K562 (cell line): Measurements from ENCODE around the gene RNF224. TPM values are rescaled to one million over a fixed set of nuclear protein-coding genes. Genes with fewer than 3 reads are reported as not detected.

Source experiments
- CHCHD3 ChIP-seq: fragments of 250-450 bp; sonication (Bioruptor Pico); IDR thresholded peaks from 2 replicates; pipeline ENCODE4 v2.1.2; 2022; ENCODE audit warnings: mild to moderate bottlenecking
- CTCFL ChIP-seq: IDR thresholded peaks from 2 replicates; pipeline ENCODE4 v1.6.1; 2011; ENCODE audit warnings: borderline replicate concordance, low read depth, mild to moderate bottlenecking, moderate library complexity, low read length; ENCODE audit not compliant: insufficient read depth, poor library complexity, severe bottlenecking
- DIDO1 ChIP-seq: fragments of 450-650 bp; IDR thresholded peaks from 2 replicates; pipeline ENCODE4 v1.6.1; 2016; ENCODE audit warnings: low read depth, missing biosample characterization, missing genetic modification characterization
- ELF1 ChIP-seq: fragments of 200-800 bp; sonication (Bioruptor generic); IDR thresholded peaks from 2 replicates; pipeline ENCODE4 v1.6.1; 2016; ENCODE audit warnings: missing genetic modification characterization, missing compliant biosample characterization
- ELF4 ChIP-seq: fragments of 450-650 bp; formaldehyde crosslinking; IDR thresholded peaks from 2 replicates; pipeline ENCODE4 v1.4.0; 2022; ENCODE audit warnings: missing genetic modification characterization
- GATAD2A ChIP-seq: fragments of 450-650 bp; IDR thresholded peaks from 2 replicates; pipeline ENCODE4 v1.6.1; 2017
- HBP1 ChIP-seq: fragments of 450-650 bp; formaldehyde crosslinking; IDR thresholded peaks from 2 replicates; pipeline ENCODE4 v1.4.0; 2022; ENCODE audit warnings: missing genetic modification characterization
- HDAC6 ChIP-seq: IDR thresholded peaks from 2 replicates; pipeline ENCODE4 v1.6.1; 2012; ENCODE audit warnings: low read depth, mild to moderate bottlenecking, control low read depth, inconsistent platforms, low read length, moderate library complexity
- KLF13 ChIP-seq: fragments of 450-650 bp; IDR thresholded peaks from 2 replicates; pipeline ENCODE4 v1.6.1; 2016; ENCODE audit warnings: missing genetic modification characterization, low read depth, mild to moderate bottlenecking, missing compliant biosample characterization, moderate library complexity, borderline replicate concordance
- MAFG ChIP-seq: fragments of 450-650 bp; conservative IDR thresholded peaks from 2 replicates; pipeline ENCODE4 v1.6.1; 2016; ENCODE audit warnings: missing genetic modification characterization, missing compliant biosample characterization
- MAX ChIP-seq: sonication (generic); formaldehyde crosslinking; IDR thresholded peaks from 2 replicates; pipeline ENCODE4 v1.9.0; 2022; ENCODE audit warnings: mild to moderate bottlenecking, missing genetic modification reagents
- MBD2 ChIP-seq: sonication (generic); IDR thresholded peaks from 2 replicates; pipeline ENCODE4 v1.6.1; 2016; ENCODE audit warnings: low read depth, borderline replicate concordance
- PKNOX1 ChIP-seq: fragments of 450-650 bp; IDR thresholded peaks from 2 replicates; pipeline ENCODE4 v1.6.1; 2016
- PTTG1 ChIP-seq: fragments of 450-650 bp; IDR thresholded peaks from 2 replicates; pipeline ENCODE4 v1.6.1; 2016; ENCODE audit warnings: low read depth, mild to moderate bottlenecking, missing genetic modification characterization, missing compliant biosample characterization
- U2AF2 ChIP-seq: fragments of 200-400 bp; formaldehyde crosslinking; optimal IDR thresholded peaks from 2 replicates; pipeline ENCODE3; 2017; ENCODE audit warnings: low read depth, mild to moderate bottlenecking, low read length
- ZKSCAN3 ChIP-seq: fragments of 250-450 bp; sonication (Bioruptor Pico); IDR thresholded peaks from 2 replicates; pipeline ENCODE4 v1.4.0; 2020
- ZNF12 ChIP-seq: sonication (generic); formaldehyde crosslinking; IDR thresholded peaks from 2 replicates; pipeline ENCODE4 v1.4.0; 2020; ENCODE audit warnings: mild to moderate bottlenecking, missing genetic modification reagents
- ZNF140 ChIP-seq: fragments of 250-450 bp; sonication (Bioruptor Pico); IDR thresholded peaks from 2 replicates; pipeline ENCODE4 v1.8.0; 2021; ENCODE audit warnings: moderate library complexity, mild to moderate bottlenecking, inconsistent platforms
- ZNF146 ChIP-seq: IDR thresholded peaks from one replicate; pipeline ENCODE4 v1.6.1; 2018; ENCODE audit warnings: missing compliant biosample characterization; ENCODE audit not compliant: unreplicated experiment
- ZNF707 ChIP-seq: fragments of 250-450 bp; sonication (Bioruptor Pico); conservative IDR thresholded peaks from 2 replicates; pipeline ENCODE4 v1.8.0; 2022; ENCODE audit warnings: inconsistent platforms, mild to moderate bottlenecking, moderate library complexity
- ZNF76 ChIP-seq: fragments of 250-450 bp; sonication (Bioruptor Pico); IDR thresholded peaks from 2 replicates; pipeline ENCODE4 v1.4.0; 2020; ENCODE audit warnings: mild to moderate bottlenecking, moderate library complexity, borderline replicate concordance
- polyA plus RNA-seq, 8 experiments: library from polyadenylated mRNA; depleted of rRNA in 4 of 8; stranded (reverse) in 5 of 8; unstranded in 3 of 8; fragments of >200 nt; fragmentation: Nextera tagmentation in 2 of 8; fragmentation: Illumina TruSeq in 1 of 8; extraction: Ambion mirVana in 2 of 8; extraction: Trizol in 1 of 8; gene quantifications; 2 replicates each; pipeline versions ENCODE4 v1.2.1 to v1.2.3, GENCODE V29; 2011 to 2014; ENCODE audit warnings: inconsistent platforms in 1 of 8, missing spikeins in 1 of 8
- total RNA-seq, 7 experiments: library from RNA; depleted of rRNA in 6 of 7; stranded (reverse); fragments of >200 nt in 6 of 7; fragmentation: Illumina TruSeq in 2 of 7; extraction: Trizol in 2 of 7; gene quantifications; 2 replicates each; pipeline versions ENCODE4 v1.2.1 to v1.2.3, GENCODE V29; 2011 to 2021; ENCODE audit warnings: low replicate concordance in 1 of 7
- TF ChIP-seq, protein P1 (sequence below): fragments of 200-800 bp; sonication (Bioruptor generic); IDR thresholded peaks from 2 replicates; pipeline ENCODE4 v1.6.1; 2017; ENCODE audit warnings: missing genetic modification characterization, missing compliant biosample characterization

RNF224 gene
- total and polyA plus RNA-seq, 9 of the 15 experiments (the other 6 are each of a cell fraction or from before 2014, with no cell fraction given), result not detected

- TF ChIP-seq, protein P1, sequence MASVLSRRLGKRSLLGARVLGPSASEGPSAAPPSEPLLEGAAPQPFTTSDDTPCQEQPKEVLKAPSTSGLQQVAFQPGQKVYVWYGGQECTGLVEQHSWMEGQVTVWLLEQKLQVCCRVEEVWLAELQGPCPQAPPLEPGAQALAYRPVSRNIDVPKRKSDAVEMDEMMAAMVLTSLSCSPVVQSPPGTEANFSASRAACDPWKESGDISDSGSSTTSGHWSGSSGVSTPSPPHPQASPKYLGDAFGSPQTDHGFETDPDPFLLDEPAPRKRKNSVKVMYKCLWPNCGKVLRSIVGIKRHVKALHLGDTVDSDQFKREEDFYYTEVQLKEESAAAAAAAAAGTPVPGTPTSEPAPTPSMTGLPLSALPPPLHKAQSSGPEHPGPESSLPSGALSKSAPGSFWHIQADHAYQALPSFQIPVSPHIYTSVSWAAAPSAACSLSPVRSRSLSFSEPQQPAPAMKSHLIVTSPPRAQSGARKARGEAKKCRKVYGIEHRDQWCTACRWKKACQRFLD (CRISPR knock-in tag), result 0 out of 2 replicates have a peak, but pooled peaks have one; percentile 51
- TF ChIP-seq HBP1 (CRISPR knock-in tag), result no peak; the same call in 1 of the 2 replicates
- no peak for TF ChIP-seq PTTG1 (tag)
- TF ChIP-seq HDAC6, result no peak
- TF ChIP-seq KLF13, result no peak; the same call in 1 of the 2 replicates
- TF ChIP-seq ZNF140 (CRISPR knock-in tag), result no peak
- no peak for TF ChIP-seq MAFG (tag)
- TF ChIP-seq U2AF2, result no peak
- no peak for TF ChIP-seq ZKSCAN3 (CRISPR knock-in tag)
- TF ChIP-seq ZNF146 (CRISPR knock-in tag), result no peak
- peak; percentile 9 for TF ChIP-seq CTCFL
- peak; percentile 94 for TF ChIP-seq DIDO1
- TF ChIP-seq CHCHD3 (CRISPR knock-in tag), result no peak
- TF ChIP-seq GATAD2A, result no peak
- no peak for TF ChIP-seq ZNF707 (CRISPR knock-in tag)
- no peak; the same call in 1 of the 2 replicates for TF ChIP-seq PKNOX1
- no peak; the same call in 1 of the 2 replicates for TF ChIP-seq ZNF12 (CRISPR knock-in tag)
- peak; percentile 44; the same call in 1 of the 2 replicates for TF ChIP-seq ELF4 (CRISPR knock-in tag)
- TF ChIP-seq ELF1 (tag), result peak; percentile 74
- peak; percentile 85 for TF ChIP-seq MAX (CRISPR knock-in tag)
- TF ChIP-seq ZNF76 (CRISPR knock-in tag), result no peak
- TF ChIP-seq MBD2, result peak; percentile 88
These were observed 38.6 kb upstream of the RNF224 start, which contains the start of the genes ANAPC2 and SSNA1 (continued) for GRCh38 chr9:137188490-137189296.
